Uterus (tissue), 4 donors: ENCODE measurements around the gene FAM199X. TPM values are rescaled to one million over a fixed set of nuclear protein-coding genes. Genes with fewer than 3 reads are reported as not detected.
"Not testable (repeated sequence)": the region's sequence is repeated elsewhere in the genome, so short reads cannot be mapped to it uniquely, and the experiment has no call there.

Experiments
- DNase-seq, 2 donors: peaks; one replicate each; pipeline ENCODE4 v3.0.0-alpha.2; 2019 to 2020
- H3K27ac ChIP-seq, 2 donors: fragments of 200-600 bp; sonication (generic); 1 replicate in 1 of 2; 2 replicates in 1 of 2; pipeline ENCODE4 v1.5.1; 2016 to 2018
- H3K27me3 ChIP-seq, 2 donors: fragments of 200-600 bp; sonication (generic); one replicate each; pipeline ENCODE4 v1.5.1; 2018 to 2019; ENCODE audit warnings: control low read depth in 1 of 2
- H3K36me3 ChIP-seq, 2 donors: fragments of 200-600 bp; sonication (generic); one replicate each; pipeline ENCODE4 v1.5.1; 2019; ENCODE audit warnings: control low read depth in 1 of 2
- H3K4me1 ChIP-seq, 2 donors: fragments of 200-600 bp; sonication (generic); one replicate each; pipeline ENCODE4 v1.5.1; 2018 to 2019; ENCODE audit warnings: control low read depth in 1 of 2
- H3K4me3 ChIP-seq, 2 donors: fragments of 200-600 bp; sonication (generic); 1 replicate in 1 of 2; 2 replicates in 1 of 2; pipeline ENCODE4 v1.5.1; 2018 to 2019; ENCODE audit warnings: mild to moderate bottlenecking in 1 of 2
- H3K9me3 ChIP-seq, 2 donors: fragments of 200-600 bp; sonication (generic); one replicate each; pipeline ENCODE4 v1.5.1; 2019; ENCODE audit warnings: control low read depth in 1 of 2
- POLR2A ChIP-seq, 2 donors: fragments of 450-650 bp; IDR thresholded peaks; one replicate each; pipeline ENCODE4 v1.6.1; 2016; ENCODE audit warnings: antibody characterized with exemption in 2 of 2, mild to moderate bottlenecking in 1 of 2, moderate library complexity in 1 of 2
- intact Hi-C: fragments of 100-400 bp; cut with DNase I; formaldehyde crosslinking; loops from one replicate; pipeline ENCODE4 v1.15.1; 2023; ENCODE audit warnings: low total_unique reads
- total RNA-seq, 4 donors: library from RNA; depleted of rRNA in 3 of 4; stranded (reverse); fragments of >200 nt in 3 of 4; gene quantifications; one replicate each; pipeline versions ENCODE4 v1.1.0 to v1.2.4, GENCODE V29; 2014 to 2023
- TF ChIP-seq, protein P1 (sequence below), 4 experiments: fragments of 200-600 bp in 2 of 4; fragments of 450-650 bp in 2 of 4; sonication (generic) in 2 of 4; IDR thresholded peaks; one replicate each; pipeline ENCODE4 v1.5.1; 2016 to 2019; ENCODE audit warnings: antibody characterized with exemption in 4 of 4, mild to moderate bottlenecking in 2 of 4, moderate library complexity in 1 of 4
- donor health status: DM: yes; HTN: yes; CAD: no.

The FAM199X gene
- total RNA-seq, 4 donors from 2014 or later: 6.9 to 44.3 (median 18.0) TPM

DNA sequence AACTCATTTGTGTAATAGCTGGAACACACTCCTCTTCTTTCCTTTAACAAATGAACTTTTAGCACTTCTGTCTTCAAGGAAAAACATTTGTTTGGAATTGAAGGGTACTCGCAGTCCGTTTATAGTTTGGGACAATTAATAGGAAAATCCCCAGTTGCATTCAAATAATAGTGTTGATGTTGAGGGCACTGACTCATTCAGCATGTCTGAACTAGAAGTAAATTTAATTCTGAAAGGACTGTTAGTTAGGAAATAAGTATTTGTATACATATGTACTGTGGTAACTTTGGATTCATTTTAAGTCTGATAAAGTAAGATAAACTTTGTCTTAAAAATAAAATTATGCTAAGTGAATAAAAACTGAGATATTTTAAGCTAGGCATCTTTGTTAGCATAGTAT is 27.2 kb downstream of the FAM199X start:
- H3K9me3 ChIP-seq: no peaks in the 10 kb centered on the region
- intact Hi-C loops: no loop called here
- no peaks in the 10 kb centered on the region for H3K4me1 ChIP-seq
- DNase-seq: no peak
- no peak overlapping the region for H3K27ac ChIP-seq
- no peak overlapping the region for H3K4me3 ChIP-seq
- H3K36me3 ChIP-seq: no peaks in the 10 kb centered on the region
- no peak for TF ChIP-seq POLR2A (IDR thresholded peaks at IDR 0.05)
- TF ChIP-seq, protein P1, sequence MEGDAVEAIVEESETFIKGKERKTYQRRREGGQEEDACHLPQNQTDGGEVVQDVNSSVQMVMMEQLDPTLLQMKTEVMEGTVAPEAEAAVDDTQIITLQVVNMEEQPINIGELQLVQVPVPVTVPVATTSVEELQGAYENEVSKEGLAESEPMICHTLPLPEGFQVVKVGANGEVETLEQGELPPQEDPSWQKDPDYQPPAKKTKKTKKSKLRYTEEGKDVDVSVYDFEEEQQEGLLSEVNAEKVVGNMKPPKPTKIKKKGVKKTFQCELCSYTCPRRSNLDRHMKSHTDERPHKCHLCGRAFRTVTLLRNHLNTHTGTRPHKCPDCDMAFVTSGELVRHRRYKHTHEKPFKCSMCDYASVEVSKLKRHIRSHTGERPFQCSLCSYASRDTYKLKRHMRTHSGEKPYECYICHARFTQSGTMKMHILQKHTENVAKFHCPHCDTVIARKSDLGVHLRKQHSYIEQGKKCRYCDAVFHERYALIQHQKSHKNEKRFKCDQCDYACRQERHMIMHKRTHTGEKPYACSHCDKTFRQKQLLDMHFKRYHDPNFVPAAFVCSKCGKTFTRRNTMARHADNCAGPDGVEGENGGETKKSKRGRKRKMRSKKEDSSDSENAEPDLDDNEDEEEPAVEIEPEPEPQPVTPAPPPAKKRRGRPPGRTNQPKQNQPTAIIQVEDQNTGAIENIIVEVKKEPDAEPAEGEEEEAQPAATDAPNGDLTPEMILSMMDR (IDR thresholded peaks at IDR 0.05): no peak
- H3K27me3 ChIP-seq: no peaks in the 10 kb centered on the region

DNA sequence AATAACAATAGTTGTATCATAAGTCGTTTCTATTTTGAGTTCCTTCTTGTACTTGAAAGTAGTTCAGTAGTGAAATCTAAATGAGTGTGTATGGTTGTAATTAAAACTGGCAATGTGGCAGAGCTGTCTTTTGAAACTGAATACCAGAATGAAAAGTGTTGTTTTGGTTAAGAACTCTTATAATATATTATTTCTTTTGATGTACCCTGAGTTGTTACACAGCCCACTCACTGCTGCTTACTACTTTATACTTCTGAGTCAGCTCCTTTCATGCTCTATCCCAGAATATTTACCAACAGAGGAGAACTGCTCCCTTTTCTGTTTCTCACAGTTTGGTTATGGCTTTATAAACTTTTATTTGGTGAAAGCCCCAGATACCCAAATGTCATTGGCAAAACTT is 28.8 kb downstream of the FAM199X start:
- no peaks in the 10 kb centered on the region for H3K4me1 ChIP-seq
- no peak for TF ChIP-seq POLR2A (IDR thresholded peaks at IDR 0.05)
- TF ChIP-seq, protein P1 (IDR thresholded peaks at IDR 0.05): no peak
- H3K36me3 ChIP-seq: no peaks in the 10 kb centered on the region
- no peaks in the 10 kb centered on the region for H3K9me3 ChIP-seq
- H3K27me3 ChIP-seq: no peaks in the 10 kb centered on the region
- H3K27ac ChIP-seq: no peak overlapping the region
- no peak for DNase-seq
- intact Hi-C loops: no loop called here
- no peak overlapping the region for H3K4me3 ChIP-seq

DNA sequence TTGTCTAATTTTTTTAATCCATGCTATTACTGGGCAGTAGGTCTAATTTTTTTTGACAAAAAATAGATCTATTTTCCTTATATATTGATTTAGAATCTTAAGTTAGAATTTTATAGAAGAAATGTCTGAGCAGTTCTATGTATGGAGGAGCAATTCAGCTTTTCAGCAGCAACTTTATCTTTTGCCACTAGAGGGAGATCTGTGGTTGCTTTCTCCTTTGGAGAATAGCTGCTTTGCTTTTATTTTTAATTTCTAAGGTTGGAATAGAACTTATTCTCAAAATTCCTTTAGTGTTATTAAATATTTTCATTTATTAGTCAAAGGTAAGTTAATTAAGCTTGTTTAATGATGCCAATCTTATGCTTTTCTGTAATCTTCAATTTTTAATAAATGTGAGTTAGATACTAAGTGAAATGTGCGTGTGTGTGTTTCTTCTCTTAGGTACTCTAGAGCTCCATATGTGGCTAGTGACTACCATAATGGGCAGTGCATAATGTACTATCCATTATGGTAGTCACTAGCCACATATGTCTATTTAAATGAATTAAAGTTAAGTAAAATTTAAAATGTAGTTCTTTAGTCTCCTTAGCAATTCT is 29.3 kb downstream of the FAM199X start:
- Histone ChIP-seq H3K4me1 (no peaks in the 10 kb centered on the region), H3K27me3 (no peaks in the 10 kb centered on the region), H3K36me3 (no peaks in the 10 kb centered on the region), H3K4me3 (no peak overlapping the region), H3K27ac (no peak overlapping the region), H3K9me3 (no peaks in the 10 kb centered on the region)
- TF ChIP-seq POLR2A (IDR thresholded peaks at IDR 0.05): no peak
- TF ChIP-seq, protein P1 (IDR thresholded peaks at IDR 0.05): peak; percentile 44 to 68 (median 60)
- intact Hi-C loops: no loop called here
- DNase-seq: no peak

DNA sequence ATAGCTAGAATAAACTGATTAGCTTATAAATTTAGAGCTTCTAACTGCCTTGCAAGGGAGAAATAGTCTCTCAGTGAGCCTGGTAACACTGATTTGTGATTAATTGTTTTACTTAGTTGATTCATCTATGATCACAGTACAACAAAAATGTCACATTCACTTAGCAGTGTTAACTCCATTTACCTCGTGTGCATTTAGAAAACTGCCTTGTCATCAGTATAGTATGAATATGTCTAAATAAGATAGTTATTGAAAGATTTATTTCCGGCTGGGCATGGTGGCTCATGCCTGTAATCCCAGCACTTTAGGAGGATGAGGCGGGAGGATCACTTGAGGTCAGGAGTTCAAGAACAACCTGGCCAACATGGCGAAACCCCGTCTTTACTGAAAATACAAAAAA is 39.3 kb downstream of the FAM199X start:
- no peak overlapping the region for H3K27ac ChIP-seq
- no peaks in the 10 kb centered on the region for H3K27me3 ChIP-seq
- TF ChIP-seq, protein P1 (IDR thresholded peaks at IDR 0.05): no peak
- TF ChIP-seq POLR2A (IDR thresholded peaks at IDR 0.05): no peak
- H3K9me3 ChIP-seq: no peaks in the 10 kb centered on the region
- no peaks in the 10 kb centered on the region for H3K36me3 ChIP-seq
- H3K4me3 ChIP-seq: no peak overlapping the region
- no peaks in the 10 kb centered on the region for H3K4me1 ChIP-seq
- DNase-seq: no peak
- intact Hi-C loops: no loop called here

DNA sequence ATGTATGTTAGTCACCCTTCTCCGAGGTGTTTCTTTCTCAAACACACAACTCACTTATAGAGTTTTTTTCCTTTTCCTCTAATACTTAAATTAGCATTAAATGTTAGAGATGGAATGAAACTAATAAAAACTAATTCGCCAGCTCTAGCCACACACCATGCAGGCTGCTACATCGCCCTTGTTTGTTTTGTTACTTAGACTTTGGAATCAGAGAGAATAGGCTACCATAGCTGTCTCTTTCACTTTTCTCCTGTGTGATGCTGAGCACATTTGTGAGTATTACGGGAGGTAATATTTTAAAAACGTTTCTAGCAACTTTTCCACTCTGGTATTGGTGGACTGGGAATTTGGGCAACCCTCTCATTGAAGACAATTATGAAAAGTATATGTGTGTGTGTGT is 44.9 kb downstream of the FAM199X start:
- Histone ChIP-seq H3K27ac (no peak overlapping the region), H3K4me3 (no peak overlapping the region), H3K36me3 (no peaks in the 10 kb centered on the region), H3K9me3 (no peaks in the 10 kb centered on the region), H3K4me1 (no peaks in the 10 kb centered on the region), H3K27me3 (no peaks in the 10 kb centered on the region)
- no peak for TF ChIP-seq POLR2A (IDR thresholded peaks at IDR 0.05)
- TF ChIP-seq, protein P1 (IDR thresholded peaks at IDR 0.05): no peak
- intact Hi-C loops: no loop called here
- no peak for DNase-seq

DNA sequence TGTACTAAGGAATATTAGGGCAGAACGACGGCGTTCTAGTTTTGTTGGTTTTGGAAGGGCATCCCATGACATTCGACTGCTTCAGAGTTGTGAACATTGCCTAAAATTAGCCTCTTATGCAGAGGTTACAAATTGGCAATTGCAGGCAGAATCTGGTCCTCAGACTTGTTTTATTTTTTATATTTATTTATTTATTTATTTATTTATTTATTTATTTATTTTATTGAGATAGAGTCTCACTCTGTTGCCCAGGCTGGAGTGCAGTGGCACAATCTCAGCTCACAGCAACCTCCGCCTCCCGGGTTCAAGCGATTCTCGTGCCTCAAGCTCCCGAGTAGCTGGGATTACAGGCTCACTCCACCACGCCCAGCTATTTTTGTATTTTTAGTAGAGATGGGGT is 63.8 kb downstream of the FAM199X start:
- H3K27ac ChIP-seq, H3K36me3 ChIP-seq, H3K4me3 ChIP-seq, intact Hi-C loops, H3K9me3 ChIP-seq, DNase-seq, H3K4me1 ChIP-seq, H3K27me3 ChIP-seq: not testable (repeated sequence)
